ENCODE results near the gene VDAC1. TPM values are rescaled to one million over a fixed set of nuclear protein-coding genes. Genes with fewer than 3 reads are reported as not detected.
A peak's percentile ranks its signal among the peaks of the same experiment; 100 is the strongest.
"Not testable (repeated sequence)": the region's sequence is repeated elsewhere in the genome, so short reads cannot be mapped to it uniquely, and the experiment has no call there.

The VDAC1 gene
- total RNA-seq, 4 donors from 2014 or later = 106 to 210 (median 180) TPM

GRCh38 chr5:134037160-134037559 is 32.4 kb upstream of the VDAC1 start:
- in situ Hi-C loops (cut with MboI; ENCODE audit: low pct_ligation_motif_present in 1 of 4, low pct_unique_long_range_greater_than_20kb in 1 of 4, low sequenced_read_pairs in 3 of 4) (loop anchor here in 2 of 4 donors (10.0 to 25.0 kb wide), 2 partner anchors 108 to 250 kb away; no protein-coding TSS in a partner anchor), intact Hi-C loops (cut with DNase I; ENCODE audit: low total_unique reads) (no loop called here)
- DNase-seq = no peak
- no peak for TF ChIP-seq CTCF (IDR thresholded peaks at IDR 0.05)
- TF ChIP-seq POLR2AphosphoS5 (IDR thresholded peaks at IDR 0.05) = no peak
- no peak for TF ChIP-seq EP300 (IDR thresholded peaks at IDR 0.05; ENCODE audit: low read depth)
- no peak for TF ChIP-seq POLR2A (IDR thresholded peaks at IDR 0.05)
- Histone ChIP-seq H3K4me3 (no peak overlapping the region), H3K27me3 (no peaks in the 10 kb centered on the region), H3K36me3 (no peaks in the 10 kb centered on the region), H3K27ac (no peak overlapping the region), H3K9me3 (no peaks in the 10 kb centered on the region), H3K4me1 (no peaks in the 10 kb centered on the region)
- 20 to 53% methylated on average over 1 to 2 of the region's 2 CpGs for WGBS, 2 donors (ENCODE audit: low coverage in 1 of 2)

GRCh38 chr5:134034326-134034725 is 29.6 kb upstream of the VDAC1 start:
- Histone ChIP-seq H3K9me3 (no peaks in the 10 kb centered on the region), H3K4me1 (peaks cover 0 to 2% (median 0%) of the 10 kb centered on the region in 4 donors), H3K27ac (no peak overlapping the region), H3K4me3 (no peak overlapping the region), H3K36me3 (no peaks in the 10 kb centered on the region), H3K27me3 (no peaks in the 10 kb centered on the region)
- in situ Hi-C loops (cut with MboI; ENCODE audit: low pct_ligation_motif_present in 1 of 4, low pct_unique_long_range_greater_than_20kb in 1 of 4, low sequenced_read_pairs in 3 of 4) (loop anchor here in 2 of 4 donors (10.0 to 25.0 kb wide), 2 partner anchors 110 to 253 kb away; no protein-coding TSS in a partner anchor), intact Hi-C loops (cut with DNase I; ENCODE audit: low total_unique reads) (no loop called here)
- WGBS, 2 donors (ENCODE audit: low coverage in 1 of 2) = 93% methylated on average over 18 of the region's 18 CpGs; no CpG with 5 or more reads in 1 of the 2 donors
- DNase-seq = no peak
- TF ChIP-seq POLR2A (IDR thresholded peaks at IDR 0.05) (no peak), EP300 (IDR thresholded peaks at IDR 0.05; ENCODE audit: low read depth) (no peak), POLR2AphosphoS5 (IDR thresholded peaks at IDR 0.05) (no peak), CTCF (IDR thresholded peaks at IDR 0.05) (no peak)

- H3K4me3 ChIP-seq; DNase-seq; H3K9me3 ChIP-seq; H3K27me3 ChIP-seq; H3K27ac ChIP-seq; intact Hi-C loops (cut with DNase I; ENCODE audit: low total_unique reads); H3K36me3 ChIP-seq: not testable (repeated sequence)
- in situ Hi-C loops (cut with MboI; ENCODE audit: low pct_ligation_motif_present in 1 of 4, low pct_unique_long_range_greater_than_20kb in 1 of 4, low sequenced_read_pairs in 3 of 4) = loop anchor here in 2 of 4 donors (10.0 to 25.0 kb wide), 2 partner anchors 114 to 257 kb away; no protein-coding TSS in a partner anchor
- 90 to 100% methylated on average over 2 to 4 of the region's 4 CpGs for WGBS, 2 donors (ENCODE audit: low coverage in 1 of 2)
- peaks cover 0 to 12% (median 3%) of the 10 kb centered on the region in 4 donors for H3K4me1 ChIP-seq
These were observed 25.7 kb upstream of the VDAC1 start for GRCh38 chr5:134030303-134030964.

- H3K4me1 ChIP-seq = peaks cover 0 to 12% (median 3%) of the 10 kb centered on the region in 4 donors
- H3K9me3 ChIP-seq = no peaks in the 10 kb centered on the region
- no peaks in the 10 kb centered on the region for H3K27me3 ChIP-seq
- TF ChIP-seq CTCF (IDR thresholded peaks at IDR 0.05) (no peak), POLR2A (IDR thresholded peaks at IDR 0.05) (no peak), EP300 (IDR thresholded peaks at IDR 0.05; ENCODE audit: low read depth) (no peak), POLR2AphosphoS5 (IDR thresholded peaks at IDR 0.05) (no peak)
- DNase-seq = no peak
- no peak overlapping the region for H3K4me3 ChIP-seq
- H3K27ac ChIP-seq = peak overlapping the region in 2 of 4 donors; percentile 18 to 23
- in situ Hi-C loops (cut with MboI; ENCODE audit: low pct_ligation_motif_present in 1 of 4, low pct_unique_long_range_greater_than_20kb in 1 of 4, low sequenced_read_pairs in 3 of 4) (loop anchor here in 2 of 4 donors (25.0 kb wide), 1 partner anchor 258 kb away; no protein-coding TSS in a partner anchor), intact Hi-C loops (cut with DNase I; ENCODE audit: low total_unique reads) (no loop called here)
- WGBS, 2 donors (ENCODE audit: low coverage in 1 of 2) = 86% methylated on average over 2 of the region's 2 CpGs; no CpG with 5 or more reads in 1 of the 2 donors
- no peaks in the 10 kb centered on the region for H3K36me3 ChIP-seq
These were observed 24.4 kb upstream of the VDAC1 start for GRCh38 chr5:134029156-134029555.
